SK-N-SH (cell line): Measurements from ENCODE around the gene OGFOD1. TPM values are rescaled to one million over a fixed set of nuclear protein-coding genes. Genes with fewer than 3 reads are reported as not detected.

Experiments used
- CTCF ChIA-PET: fragments of 300-600, 350-600 bp; formaldehyde crosslinking; extraction: SDS; loops from one replicate; lab custom pipeline; 2021; lab: Yijun Ruan, JAX
- POLR2A ChIA-PET: fragments of 350-600 bp; sonication (Branson Sonifier 250); formaldehyde crosslinking; extraction: SDS; loops from one replicate; lab custom pipeline; 2020; ENCODE audit warnings: antibody characterized with exemption, inconsistent platforms; lab: Yijun Ruan, JAX
- DNase-seq: peaks from one replicate; pipeline ENCODE4 v3.0.0; 2012
- H2AFZ ChIP-seq: fragments of 200-600 bp; sonication (generic); 2 replicates; pipeline ENCODE4 v1.8.1; 2016; ENCODE audit warnings: antibody characterized with exemption, mild to moderate bottlenecking, low read depth
- H3F3A ChIP-seq: fragments of 200-600 bp; sonication (generic); replicated peaks from 2 replicates; pipeline ENCODE3; 2016; ENCODE audit warnings: antibody characterized with exemption, mild to moderate bottlenecking; ENCODE audit not compliant: insufficient read depth
- H3K27ac ChIP-seq, 2 experiments: fragments of 200-500 bp in 1 of 2; fragments of 200-600 bp in 1 of 2; sonication (Bioruptor generic) in 1 of 2; sonication (generic), shearing (Covaris generic) in 1 of 2; 2 replicates each; pipeline versions ENCODE4 v1.5.1 to v1.6.1; 2014 to 2016; ENCODE audit warnings: low read depth in 2 of 2, inconsistent platforms in 1 of 2, low read length in 1 of 2, mild to moderate bottlenecking in 1 of 2, mixed read lengths in 1 of 2
- H3K27me3 ChIP-seq: fragments of 200-600 bp; sonication (generic), shearing (Covaris generic); 2 replicates; pipeline ENCODE4 v1.6.1; 2016; ENCODE audit warnings: mixed run types; ENCODE audit not compliant: insufficient read depth
- H3K36me3 ChIP-seq, 2 experiments: fragments of 200-500 bp in 1 of 2; fragments of 200-600 bp in 1 of 2; sonication (Bioruptor generic) in 1 of 2; sonication (generic) in 1 of 2; replicated peaks in 1 of 2; 2 replicates each; pipeline versions ENCODE3 to v1.5.1; 2014 to 2016; ENCODE audit warnings: low read length in 1 of 2, mild to moderate bottlenecking in 1 of 2; ENCODE audit not compliant: insufficient read depth in 2 of 2, control insufficient read depth in 1 of 2
- H3K4me1 ChIP-seq, 2 experiments: fragments of 200-500 bp in 1 of 2; fragments of 200-600 bp in 1 of 2; sonication (Bioruptor generic) in 1 of 2; sonication (generic), shearing (Covaris generic) in 1 of 2; 2 replicates each; pipeline versions ENCODE4 v1.5.1 to v1.6.1; 2014 to 2016; ENCODE audit warnings: low read depth in 1 of 2, low read length in 1 of 2, mixed run types in 1 of 2; ENCODE audit not compliant: insufficient read depth in 2 of 2, control insufficient read depth in 1 of 2
- H3K4me2 ChIP-seq: fragments of 200-600 bp; sonication (generic), shearing (Covaris generic); 2 replicates; pipeline ENCODE4 v1.6.1; 2017; ENCODE audit warnings: mixed run types
- H3K4me3 ChIP-seq, 2 experiments: fragments of 200-500 bp in 1 of 2; fragments of 200-600 bp in 1 of 2; sonication (Bioruptor generic) in 1 of 2; sonication (generic), shearing (Covaris generic) in 1 of 2; 2 replicates each; pipeline versions ENCODE4 v1.5.1 to v1.8.1; 2014 to 2016; ENCODE audit warnings: low read depth in 2 of 2, inconsistent platforms in 1 of 2, low read length in 1 of 2, mild to moderate bottlenecking in 1 of 2, mixed read lengths in 1 of 2, moderate library complexity in 1 of 2
- H3K79me2 ChIP-seq: fragments of 200-600 bp; sonication (generic); 2 replicates; pipeline ENCODE4 v1.8.1; 2017; ENCODE audit warnings: mild to moderate bottlenecking; ENCODE audit not compliant: insufficient read depth
- H3K9ac ChIP-seq: fragments of 200-600 bp; sonication (generic); 2 replicates; pipeline ENCODE4 v1.6.1; 2017; ENCODE audit warnings: mixed run types
- H3K9me2 ChIP-seq: fragments of 200-600 bp; sonication (generic); 2 replicates; pipeline ENCODE4 v1.6.1; 2017; ENCODE audit warnings: mixed run types
- H3K9me3 ChIP-seq: fragments of 200-600 bp; sonication (generic); 2 replicates; pipeline ENCODE4 v1.6.1; 2017; ENCODE audit warnings: mixed run types, mild to moderate bottlenecking, moderate library complexity
- H4K20me1 ChIP-seq: fragments of 200-600 bp; sonication (generic); 2 replicates; pipeline ENCODE4 v1.6.1; 2017; ENCODE audit warnings: mild to moderate bottlenecking, mixed run types; ENCODE audit not compliant: insufficient read depth
- EP300 ChIP-seq, 2 experiments: IDR thresholded peaks; 2 replicates each; pipeline versions ENCODE4 v1.4.0 to v1.6.1; 2012; ENCODE audit warnings: borderline replicate concordance in 1 of 2, low read depth in 1 of 2, low read length in 1 of 2
- FOSL2 ChIP-seq: IDR thresholded peaks from 2 replicates; pipeline ENCODE4 v1.4.0; 2012; ENCODE audit warnings: low read depth, mild to moderate bottlenecking, moderate library complexity, borderline replicate concordance
- GABPA ChIP-seq: IDR thresholded peaks from 2 replicates; pipeline ENCODE4 v1.4.0; 2012; ENCODE audit warnings: low read depth, mild to moderate bottlenecking
- GATA2 ChIP-seq: sonication (generic); formaldehyde crosslinking; IDR thresholded peaks from 2 replicates; pipeline ENCODE4 v1.5.0; 2020; ENCODE audit warnings: mild to moderate bottlenecking, missing genetic modification reagents
- IRF3 ChIP-seq: fragments of 150-350 bp; IDR thresholded peaks from 2 replicates; pipeline ENCODE4 v1.6.1; 2016; ENCODE audit warnings: mild to moderate bottlenecking, low read depth, low read length
- JUND ChIP-seq: IDR thresholded peaks from 2 replicates; pipeline ENCODE4 v1.4.0; 2012
- MAX ChIP-seq: IDR thresholded peaks from 2 replicates; pipeline ENCODE4 v1.4.0; 2012; ENCODE audit warnings: low read depth
- MEF2A ChIP-seq: IDR thresholded peaks from 2 replicates; pipeline ENCODE4 v1.4.0; 2012; ENCODE audit warnings: low read depth, borderline replicate concordance
- MXI1 ChIP-seq: IDR thresholded peaks from 2 replicates; pipeline ENCODE4 v1.6.1; 2012; ENCODE audit warnings: mild to moderate bottlenecking, low read depth, low read length, improper control_type of control experiment
- NFIC ChIP-seq: IDR thresholded peaks from 2 replicates; pipeline ENCODE4 v1.4.0; 2012; ENCODE audit warnings: borderline replicate concordance
- NRF1 ChIP-seq: IDR thresholded peaks from 2 replicates; pipeline ENCODE4 v1.6.1; 2012; ENCODE audit warnings: low read depth, mild to moderate bottlenecking, low read length
- POLR2AphosphoS5 ChIP-seq: IDR thresholded peaks from 2 replicates; pipeline ENCODE4 v1.6.1; 2012; ENCODE audit warnings: low read depth, low read length
- RXRA ChIP-seq: IDR thresholded peaks from 2 replicates; pipeline ENCODE4 v1.4.0; 2012; ENCODE audit warnings: low read depth, mild to moderate bottlenecking, borderline replicate concordance
- SIN3A ChIP-seq: IDR thresholded peaks from 2 replicates; pipeline ENCODE4 v1.6.1; 2012; ENCODE audit warnings: low read depth, mild to moderate bottlenecking, low read length, moderate library complexity, borderline replicate concordance
- SMC3 ChIP-seq: IDR thresholded peaks from 2 replicates; pipeline ENCODE4 v1.6.1; 2012; ENCODE audit warnings: low read depth, low read length, improper control_type of control experiment
- TAF1 ChIP-seq: IDR thresholded peaks from 2 replicates; pipeline ENCODE4 v1.6.1; 2012; ENCODE audit warnings: low read depth, mild to moderate bottlenecking, low read length, moderate library complexity, borderline replicate concordance
- TEAD4 ChIP-seq: IDR thresholded peaks from 2 replicates; pipeline ENCODE4 v1.4.0; 2012; ENCODE audit warnings: mild to moderate bottlenecking, borderline replicate concordance; ENCODE audit not compliant: insufficient read depth
- USF1 ChIP-seq: IDR thresholded peaks from 2 replicates; pipeline ENCODE4 v1.4.0; 2012; ENCODE audit warnings: low read depth, borderline replicate concordance
- USF2 ChIP-seq: fragments of 150-350 bp; IDR thresholded peaks from 2 replicates; pipeline ENCODE4 v1.6.1; 2017; ENCODE audit warnings: antibody characterized with exemption, low read length, low read depth, borderline replicate concordance
- YY1 ChIP-seq: IDR thresholded peaks from 2 replicates; pipeline ENCODE4 v1.4.0; 2012; ENCODE audit warnings: low read depth, mild to moderate bottlenecking
- ZBTB33 ChIP-seq: IDR thresholded peaks from 2 replicates; pipeline ENCODE4 v1.4.0; 2012; ENCODE audit warnings: low read depth, borderline replicate concordance
- WGBS: methylation state at CpG from one replicate; pipeline ENCODE4 v1.1.6; 2017; ENCODE audit warnings: low lambda C conversion rate; 5-methylcytosine and 5-hydroxymethylcytosine counted together
- polyA plus RNA-seq, 3 experiments: library from polyadenylated mRNA; depleted of rRNA; stranded (reverse); fragments of >200 nt; gene quantifications; 2 replicates each; pipeline ENCODE4 v1.2.3, GENCODE V29; 2012

The OGFOD1 gene
- polyA plus RNA-seq, 1 of the 3 experiments (the other 2 are of a cell fraction), result 35.6 TPM

GRCh38 chr16:56457927-56458470 is 6.6 kb downstream of the OGFOD1 start:
- 95% methylated on average over 6 of the region's 6 CpGs for WGBS
- POLR2A ChIA-PET, result no interaction called here
- H3K4me1 ChIP-seq, result no peaks in the 10 kb centered on the region; a peak in 2 of 4 replicates
- no peak for TF ChIP-seq ZBTB33
- no peak for TF ChIP-seq JUND
- no peak for TF ChIP-seq GATA2 (CRISPR knock-in tag)
- TF ChIP-seq MAX, result no peak
- no peak for TF ChIP-seq EP300 (IDR thresholded peaks at IDR 0.05; ENCODE audit: borderline replicate concordance in 1 of 2, low read depth in 1 of 2, low read length in 1 of 2)
- TF ChIP-seq NFIC, result no peak
- no peak for TF ChIP-seq TAF1
- no peak for TF ChIP-seq POLR2AphosphoS5
- no peak for TF ChIP-seq TEAD4
- no peak for TF ChIP-seq FOSL2
- no peak for TF ChIP-seq YY1
- no peak for DNase-seq
- no peak overlapping the region for H3K27ac ChIP-seq
- H3K79me2 ChIP-seq, result peaks cover 27% of the 10 kb centered on the region
- H2AFZ ChIP-seq, result no peak overlapping the region
- H3K36me3 ChIP-seq, result peaks cover 77 to 87% of the 10 kb centered on the region in 2 experiments
- H3F3A ChIP-seq, result no peaks in the 10 kb centered on the region
- no peaks in the 10 kb centered on the region for H3K9me3 ChIP-seq
- no peak overlapping the region for H3K4me2 ChIP-seq
- no peaks in the 10 kb centered on the region for H4K20me1 ChIP-seq
- no peaks in the 10 kb centered on the region for H3K27me3 ChIP-seq
- H3K4me3 ChIP-seq, result no peak overlapping the region
- CTCF ChIA-PET, result no interaction called here
- no peak overlapping the region for H3K9ac ChIP-seq
- H3K9me2 ChIP-seq, result no peaks in the 10 kb centered on the region

- no peak for DNase-seq
- H4K20me1 ChIP-seq, result no peaks in the 10 kb centered on the region
- H3K4me1 ChIP-seq, result no peaks in the 10 kb centered on the region; a peak in 2 of 4 replicates
- H3K79me2 ChIP-seq, result peaks cover 8% of the 10 kb centered on the region
- WGBS, result 95% methylated on average over 2 of the region's 2 CpGs
- H3K27me3 ChIP-seq, result no peaks in the 10 kb centered on the region
- no peak overlapping the region for H3K4me3 ChIP-seq
- H3K9me2 ChIP-seq, result no peaks in the 10 kb centered on the region
- peaks cover 78 to 83% of the 10 kb centered on the region in 2 experiments for H3K36me3 ChIP-seq
- no peak overlapping the region for H3K9ac ChIP-seq
- no peak overlapping the region for H2AFZ ChIP-seq
- ChIA-PET CTCF (no interaction called here), POLR2A (no interaction called here)
- no peak overlapping the region for H3K27ac ChIP-seq
- no peak overlapping the region for H3K4me2 ChIP-seq
- no peaks in the 10 kb centered on the region for H3K9me3 ChIP-seq
- no peaks in the 10 kb centered on the region for H3F3A ChIP-seq
- no peak for TF ChIP-seq USF1
- no peak for TF ChIP-seq SMC3
- no peak for TF ChIP-seq MXI1
- no peak for TF ChIP-seq ZBTB33
- no peak for TF ChIP-seq IRF3
- no peak for TF ChIP-seq MEF2A
- TF ChIP-seq EP300 (IDR thresholded peaks at IDR 0.05; ENCODE audit: borderline replicate concordance in 1 of 2, low read depth in 1 of 2, low read length in 1 of 2), result no peak
- TF ChIP-seq GABPA, result no peak
- no peak for TF ChIP-seq SIN3A
- TF ChIP-seq USF2, result no peak
- no peak for TF ChIP-seq NRF1
- no peak for TF ChIP-seq RXRA
Measured at GRCh38 chr16:56460101-56460500, 8.7 kb downstream of the OGFOD1 start.
